Large intestine (tissue), 3 donors: ENCODE data around the gene EPHA8. TPM values are rescaled to one million over a fixed set of nuclear protein-coding genes. Genes with fewer than 3 reads are reported as not detected.

ENCODE experiments used
- DNase-seq, 2 donors: peaks; one replicate each; pipeline versions ENCODE4 v3.0.0 to v3.0.0-alpha.2; 2013
- H3K27ac ChIP-seq: one replicate; pipeline ENCODE4 v1.5.1; 2013; ENCODE audit warnings: low read length
- H3K27me3 ChIP-seq: 2 replicates; pipeline ENCODE4 v1.6.1; 2013; ENCODE audit warnings: low read length; ENCODE audit not compliant: control insufficient read depth, insufficient read depth
- H3K36me3 ChIP-seq: 2 replicates; pipeline ENCODE4 v1.6.1; 2013; ENCODE audit warnings: low read length; ENCODE audit not compliant: control insufficient read depth, insufficient read depth
- H3K4me1 ChIP-seq: one replicate; pipeline ENCODE4 v1.6.1; 2013; ENCODE audit warnings: low read length; ENCODE audit not compliant: control insufficient read depth, insufficient read depth
- H3K4me3 ChIP-seq: one replicate; pipeline ENCODE4 v1.5.1; 2013; ENCODE audit warnings: low read length
- H3K9me3 ChIP-seq: one replicate; pipeline ENCODE4 v1.6.1; 2013; ENCODE audit warnings: mild to moderate bottlenecking, low read depth, low read length, moderate library complexity; ENCODE audit not compliant: control insufficient read depth
- WGBS: methylation state at CpG from one replicate; pipeline ENCODE4 v1.1.5; 2013; ENCODE audit warnings: low lambda C conversion rate; ENCODE audit not compliant: insufficient coverage; 5-methylcytosine and 5-hydroxymethylcytosine counted together
- polyA plus RNA-seq: library from polyadenylated mRNA; unstranded; fragments of 120-200 nt; gene quantifications from one replicate; pipeline ENCODE4 v1.2.1, GENCODE V29; 2013

The EPHA8 gene
- polyA plus RNA-seq, 1 donor, result 0.57 TPM

DNA sequence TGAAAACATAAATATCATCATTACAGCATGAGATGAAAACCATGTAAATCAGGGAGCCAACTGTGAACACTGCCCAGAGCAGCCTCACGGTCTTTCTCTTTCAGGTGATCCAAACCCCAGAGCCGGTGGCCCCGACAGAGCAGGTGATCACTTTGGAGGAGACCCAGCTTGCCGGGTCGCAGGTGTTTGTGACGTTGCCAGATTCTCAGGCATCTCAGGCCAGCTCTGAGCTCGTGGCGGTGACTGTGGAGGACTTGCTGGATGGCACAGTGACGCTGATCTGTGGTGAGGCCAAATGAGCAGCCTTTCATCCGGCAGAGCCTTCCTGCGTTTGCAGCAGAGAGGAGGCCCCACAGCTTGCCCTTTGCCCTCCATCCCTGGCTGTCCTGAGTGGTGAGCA, 37.2 kb upstream of the EPHA8 start:
- no CpG with 5 or more reads among the region's 11 CpGs for WGBS
- Histone ChIP-seq H3K27ac (no peak overlapping the region), H3K9me3 (no peaks in the 10 kb centered on the region), H3K36me3 (peaks cover 74% of the 10 kb centered on the region), H3K4me3 (no peak overlapping the region), H3K27me3 (no peaks in the 10 kb centered on the region), H3K4me1 (peaks cover 12% of the 10 kb centered on the region)
- no peak for DNase-seq

GRCh38 chr1:22526677-22527076, 36.6 kb upstream of the EPHA8 start:
- Histone ChIP-seq H3K4me1 (peaks cover 18% of the 10 kb centered on the region), H3K27ac (no peak overlapping the region), H3K9me3 (no peaks in the 10 kb centered on the region), H3K27me3 (no peaks in the 10 kb centered on the region), H3K36me3 (peaks cover 68% of the 10 kb centered on the region), H3K4me3 (no peak overlapping the region)
- no CpG with 5 or more reads among the region's 5 CpGs for WGBS
- DNase-seq, result no peak

GRCh38 chr1:22527122-22527521, 36.2 kb upstream of the EPHA8 start:
- Histone ChIP-seq H3K27ac (no peak overlapping the region), H3K4me1 (peaks cover 22% of the 10 kb centered on the region), H3K9me3 (no peaks in the 10 kb centered on the region), H3K27me3 (no peaks in the 10 kb centered on the region), H3K36me3 (peaks cover 64% of the 10 kb centered on the region), H3K4me3 (no peak overlapping the region)
- no CpG with 5 or more reads among the region's 7 CpGs for WGBS
- DNase-seq, result peak in 1 of 2 donors; percentile 20

GRCh38 chr1:22527555-22528296, 35.6 kb upstream of the EPHA8 start:
- peak in 1 of 2 donors; percentile 23 for DNase-seq
- Histone ChIP-seq H3K4me3 (no peak overlapping the region), H3K36me3 (peaks cover 60% of the 10 kb centered on the region), H3K4me1 (peaks cover 22% of the 10 kb centered on the region), H3K9me3 (no peaks in the 10 kb centered on the region), H3K27ac (no peak overlapping the region), H3K27me3 (no peaks in the 10 kb centered on the region)
- WGBS, result no CpG with 5 or more reads among the region's 15 CpGs

DNA sequence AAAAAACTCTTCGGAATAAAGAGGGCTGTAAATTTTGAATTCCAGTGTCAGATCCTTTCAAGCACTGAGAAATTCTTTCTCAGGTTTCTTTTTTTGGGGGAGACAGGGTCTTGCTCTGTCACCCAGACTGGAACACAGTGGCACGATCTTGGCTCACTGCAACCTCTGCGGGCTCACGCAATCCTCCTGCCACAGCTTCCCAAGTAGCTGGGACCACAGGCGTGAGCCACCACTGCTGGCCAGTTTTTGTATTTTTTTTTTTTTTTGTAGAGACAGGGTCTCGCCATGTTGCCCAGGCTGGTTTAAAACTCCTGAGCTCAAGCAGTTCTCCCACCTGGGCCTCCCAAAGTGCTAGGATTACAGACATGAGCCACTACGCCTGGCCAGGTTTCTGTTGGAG, 34.8 kb upstream of the EPHA8 start:
- H3K4me3 ChIP-seq, result no peak overlapping the region
- DNase-seq, result no peak
- H3K36me3 ChIP-seq, result peaks cover 55% of the 10 kb centered on the region
- no peak overlapping the region for H3K27ac ChIP-seq
- 100% methylated on average over 1 of the region's 7 CpGs for WGBS
- H3K9me3 ChIP-seq, result no peaks in the 10 kb centered on the region
- H3K4me1 ChIP-seq, result peaks cover 22% of the 10 kb centered on the region
- no peaks in the 10 kb centered on the region for H3K27me3 ChIP-seq

DNA sequence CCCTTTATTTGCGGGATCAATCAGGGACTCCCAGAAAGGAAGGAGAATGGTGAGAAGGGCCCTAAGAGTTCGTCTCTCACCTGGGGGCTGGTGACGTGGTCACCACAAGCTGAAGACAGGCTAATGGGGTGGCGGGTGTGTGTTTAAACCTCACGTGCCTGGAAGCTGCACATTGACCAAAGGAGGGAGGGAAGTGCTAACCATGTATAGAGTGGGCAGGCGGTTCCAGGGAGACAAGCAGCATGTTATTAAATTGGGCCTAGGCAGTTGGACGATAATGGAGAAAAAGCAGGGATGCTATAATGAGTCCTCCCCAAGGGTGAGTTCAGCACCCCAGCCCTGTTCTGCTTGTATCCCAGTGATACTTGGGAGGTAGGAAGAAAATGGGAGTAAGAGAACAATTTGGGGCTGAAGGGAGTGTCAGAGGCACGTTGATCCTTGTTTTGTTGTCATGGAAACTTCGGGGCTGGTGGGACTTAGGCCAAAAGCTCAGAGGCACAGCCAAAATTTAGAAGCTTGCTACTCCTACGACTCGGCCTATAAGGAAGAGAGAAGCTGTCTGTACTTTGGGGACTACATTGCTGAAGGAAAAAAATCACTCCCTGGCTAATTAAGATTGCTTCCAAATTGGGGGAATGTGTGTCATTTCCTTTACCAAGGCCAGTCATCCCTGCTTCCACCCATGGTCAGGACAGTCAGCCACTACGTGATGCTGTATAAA, 33.2 kb upstream of the EPHA8 start:
- peaks cover 42% of the 10 kb centered on the region for H3K36me3 ChIP-seq
- H3K27me3 ChIP-seq, result no peaks in the 10 kb centered on the region
- WGBS, result no CpG with 5 or more reads among the region's 12 CpGs
- H3K4me3 ChIP-seq, result no peak overlapping the region
- peak overlapping the region; percentile 44 for H3K27ac ChIP-seq
- peaks cover 22% of the 10 kb centered on the region for H3K4me1 ChIP-seq
- no peaks in the 10 kb centered on the region for H3K9me3 ChIP-seq
- DNase-seq, result peak in 1 of 2 donors; percentile 42

- Histone ChIP-seq H3K27ac (peak overlapping the region; percentile 44), H3K4me1 (peaks cover 22% of the 10 kb centered on the region), H3K9me3 (no peaks in the 10 kb centered on the region), H3K36me3 (peaks cover 35% of the 10 kb centered on the region), H3K27me3 (no peaks in the 10 kb centered on the region), H3K4me3 (no peak overlapping the region)
- no CpG with 5 or more reads among the region's 3 CpGs for WGBS
- DNase-seq, result peak in 1 of 2 donors; percentile 22
Observed at GRCh38 chr1:22530715-22531114, 32.6 kb upstream of the EPHA8 start.

- no peaks in the 10 kb centered on the region for H3K27me3 ChIP-seq
- no CpG with 5 or more reads among the region's 6 CpGs for WGBS
- peak; percentile 52 to 80 for DNase-seq
- H3K4me3 ChIP-seq, result no peak overlapping the region
- H3K4me1 ChIP-seq, result peaks cover 22% of the 10 kb centered on the region
- peak overlapping the region; percentile 44 for H3K27ac ChIP-seq
- H3K9me3 ChIP-seq, result no peaks in the 10 kb centered on the region
- peaks cover 30% of the 10 kb centered on the region for H3K36me3 ChIP-seq
Observed at GRCh38 chr1:22531251-22531650, 32.0 kb upstream of the EPHA8 start.

DNA sequence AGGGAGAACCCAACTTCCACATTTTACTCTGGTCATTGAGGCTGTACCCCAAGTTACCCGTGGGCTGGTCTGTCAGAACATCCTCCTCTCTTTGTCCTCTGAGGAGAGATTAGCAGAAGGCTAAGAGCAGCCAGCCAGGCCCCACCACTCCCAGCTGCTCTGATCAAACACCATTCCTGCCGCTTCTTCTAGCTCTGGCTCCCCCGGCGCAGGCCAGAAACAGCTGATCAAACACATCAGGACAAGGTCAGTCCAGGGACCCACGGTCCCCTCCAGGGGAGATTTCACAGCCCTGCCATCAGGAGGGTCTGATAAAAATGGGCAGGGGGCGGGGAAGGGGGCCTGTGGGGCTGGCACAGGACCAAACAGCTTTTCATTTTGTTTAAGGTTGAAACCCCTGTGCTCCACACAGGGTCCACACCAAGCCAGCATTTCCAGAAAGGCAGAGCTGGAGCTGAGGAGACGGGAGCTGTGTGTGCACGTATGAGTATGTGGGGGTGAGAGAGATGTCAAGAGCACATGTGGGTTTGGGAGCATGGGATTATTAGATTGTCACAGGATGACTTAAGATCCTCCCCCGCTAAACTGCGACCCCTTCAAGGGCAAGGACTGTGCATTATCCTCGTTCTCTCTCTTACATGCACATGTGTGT, 29.9 kb upstream of the EPHA8 start:
- H3K27me3 ChIP-seq, result no peaks in the 10 kb centered on the region
- DNase-seq, result no peak
- H3K4me3 ChIP-seq, result no peak overlapping the region
- no peaks in the 10 kb centered on the region for H3K9me3 ChIP-seq
- no peak overlapping the region for H3K27ac ChIP-seq
- H3K36me3 ChIP-seq, result peaks cover 14% of the 10 kb centered on the region
- WGBS, result no CpG with 5 or more reads among the region's 11 CpGs
- H3K4me1 ChIP-seq, result peaks cover 22% of the 10 kb centered on the region

- DNase-seq, result no peak
- Histone ChIP-seq H3K9me3 (no peaks in the 10 kb centered on the region), H3K36me3 (peaks cover 2% of the 10 kb centered on the region), H3K27me3 (no peaks in the 10 kb centered on the region), H3K4me1 (peaks cover 20% of the 10 kb centered on the region), H3K4me3 (no peak overlapping the region), H3K27ac (no peak overlapping the region)
- WGBS, result no CpG with 5 or more reads among the region's 4 CpGs
Observed at GRCh38 chr1:22534951-22535350, 28.3 kb upstream of the EPHA8 start.
